Skeletal muscle tissue (tissue), 4 donors: ENCODE results near the gene UMPS. TPM values are rescaled to one million over a fixed set of nuclear protein-coding genes. Genes with fewer than 3 reads are reported as not detected.

Experiments
- H3K27ac ChIP-seq: one replicate; pipeline ENCODE4 v1.7.0; 2013; ENCODE audit warnings: mild to moderate bottlenecking, low read depth, low read length, inconsistent platforms
- H3K27me3 ChIP-seq, 3 donors: one replicate each; pipeline ENCODE4 v1.7.0; 2013; ENCODE audit warnings: low read length in 3 of 3; ENCODE audit not compliant: control insufficient read depth in 3 of 3, insufficient read depth in 3 of 3
- H3K36me3 ChIP-seq, 3 donors: one replicate each; pipeline ENCODE4 v1.7.0; 2013; ENCODE audit warnings: low read length in 3 of 3; ENCODE audit not compliant: control insufficient read depth in 3 of 3, insufficient read depth in 3 of 3
- H3K4me1 ChIP-seq, 3 donors: one replicate each; pipeline ENCODE4 v1.7.0; 2013; ENCODE audit warnings: low read length in 3 of 3, mild to moderate bottlenecking in 3 of 3; ENCODE audit not compliant: control insufficient read depth in 3 of 3, insufficient read depth in 3 of 3
- H3K4me3 ChIP-seq, 3 donors: one replicate each; pipeline ENCODE4 v1.7.0; 2013; ENCODE audit warnings: low read length in 3 of 3
- H3K9ac ChIP-seq, 3 donors: one replicate each; pipeline ENCODE4 v1.7.0; 2013; ENCODE audit warnings: low read length in 3 of 3, mild to moderate bottlenecking in 3 of 3, moderate library complexity in 2 of 3, low read depth in 1 of 3
- H3K9me3 ChIP-seq, 3 donors: one replicate each; pipeline ENCODE4 v1.7.0; 2013; ENCODE audit warnings: low read length in 3 of 3; ENCODE audit not compliant: control insufficient read depth in 3 of 3
- total RNA-seq: library from RNA; depleted of rRNA; stranded (reverse); fragments of >200 nt; gene quantifications from one replicate; pipeline ENCODE4 v1.2.3, GENCODE V29; 2014
- donor health status: Osteomylitis.

The UMPS gene
- total RNA-seq: 28.2 TPM

DNA sequence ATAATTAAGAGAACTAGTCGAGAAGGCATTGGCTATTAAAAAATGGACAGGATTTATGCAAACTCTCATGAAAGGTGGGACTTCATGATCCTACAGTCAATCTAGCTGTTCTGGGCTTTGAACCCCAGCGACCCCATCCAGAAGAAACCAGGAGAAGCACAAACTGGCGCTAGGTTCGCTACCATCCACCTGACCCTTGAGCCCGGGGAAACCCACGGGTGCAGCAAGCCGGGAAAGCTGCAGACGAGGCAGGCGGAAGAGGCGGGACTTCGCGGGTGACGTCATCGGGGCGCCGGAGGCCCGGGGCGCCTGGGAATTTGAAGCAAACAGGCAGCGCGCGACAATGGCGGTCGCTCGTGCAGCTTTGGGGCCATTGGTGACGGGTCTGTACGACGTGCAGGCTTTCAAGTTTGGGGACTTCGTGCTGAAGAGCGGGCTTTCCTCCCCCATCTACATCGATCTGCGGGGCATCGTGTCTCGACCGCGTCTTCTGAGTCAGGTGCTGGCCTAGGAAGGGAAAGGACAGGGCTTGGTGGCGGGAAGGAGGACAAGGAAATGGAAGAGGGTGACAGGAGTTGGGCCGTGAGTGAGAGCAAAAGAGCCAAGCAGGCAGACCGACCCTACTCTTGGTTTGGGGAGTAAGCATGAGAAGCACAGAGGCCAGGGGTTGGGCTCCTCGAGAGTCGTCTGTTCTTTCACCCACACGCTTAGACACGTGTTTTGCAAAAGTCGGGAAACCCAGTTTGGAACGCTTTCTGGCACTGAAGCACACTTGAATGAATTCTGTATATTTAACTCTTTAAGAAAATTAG is at the start of gene UMPS:
Gene UMPS, plus strand, starts transcription at position 324 of the 812 bp plus-strand sequence. Its CDS starts 20 bp downstream, at position 344.
- Histone ChIP-seq H3K4me3 (peak within 1 kb of the TSS; percentile 95 to 100 (median 99)), H3K27ac (peak within 1 kb of the TSS; percentile 19), H3K36me3 (peaks cover 0 to 3% (median 3%) of the 10 kb centered on the region in 3 donors), H3K9me3 (no peaks in the 10 kb centered on the region), H3K9ac (peak within 1 kb of the TSS; percentile 87 to 99 (median 97)), H3K4me1 (peaks cover 11 to 19% (median 13%) of the 10 kb centered on the region in 3 donors), H3K27me3 (peaks cover 0 to 3% (median 0%) of the 10 kb centered on the region in 3 donors)

- Histone ChIP-seq H3K9me3 (no peaks in the 10 kb centered on the region), H3K4me1 (peaks cover 0 to 7% (median 4%) of the 10 kb centered on the region in 3 donors), H3K9ac (no peak overlapping the region), H3K27me3 (no peaks in the 10 kb centered on the region), H3K27ac (no peak overlapping the region), H3K4me3 (no peak overlapping the region), H3K36me3 (peaks cover 16 to 22% (median 18%) of the 10 kb centered on the region in 3 donors)
Observed at GRCh38 chr3:124680521-124680920, 49.7 kb upstream of the UMPS start.

DNA sequence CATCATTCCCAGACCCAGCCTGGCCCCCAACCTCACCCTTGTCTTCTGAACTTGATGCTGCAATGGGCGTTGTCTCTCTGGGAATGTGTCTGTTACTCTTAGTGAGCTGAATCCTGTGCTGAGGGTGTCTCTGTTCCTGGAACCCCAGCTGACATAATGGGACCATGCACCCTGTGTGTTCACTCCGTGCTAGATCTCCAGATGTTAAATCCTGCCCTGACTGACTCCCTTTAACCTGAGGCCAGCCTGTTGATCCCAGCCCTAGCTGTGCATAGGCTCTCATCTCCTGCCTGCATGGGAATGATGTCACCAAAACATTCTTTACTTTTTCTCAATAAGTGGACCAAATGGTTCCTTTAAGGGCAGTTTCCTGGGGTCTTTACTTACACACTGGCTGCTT is 48.0 kb upstream of the UMPS start:
- H3K27me3 ChIP-seq: no peaks in the 10 kb centered on the region
- H3K4me1 ChIP-seq: no peaks in the 10 kb centered on the region
- no peak overlapping the region for H3K9ac ChIP-seq
- H3K4me3 ChIP-seq: no peak overlapping the region
- peaks cover 13 to 18% (median 16%) of the 10 kb centered on the region in 3 donors for H3K36me3 ChIP-seq
- H3K9me3 ChIP-seq: no peaks in the 10 kb centered on the region
- no peak overlapping the region for H3K27ac ChIP-seq

DNA sequence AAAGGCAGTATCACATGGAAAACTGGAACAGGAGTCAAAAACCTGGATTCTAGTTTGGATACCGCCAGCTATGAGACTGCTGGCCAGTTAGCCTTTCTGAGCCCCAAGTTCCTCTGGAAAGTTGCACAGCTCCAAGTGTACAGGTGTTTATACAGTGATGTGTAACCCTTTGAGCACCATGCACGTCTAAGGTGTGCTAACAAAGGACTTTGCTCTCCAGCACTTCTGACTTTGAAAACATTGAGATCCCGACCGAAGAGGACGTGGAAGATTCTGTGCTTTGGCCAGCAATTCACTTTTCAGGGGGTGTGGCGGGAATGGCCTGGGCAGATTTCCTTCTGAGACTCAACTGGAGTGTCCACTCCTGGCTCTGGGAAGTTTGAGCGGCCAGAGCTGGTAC is 45.8 kb upstream of the UMPS start:
- H3K27ac ChIP-seq: no peak overlapping the region
- H3K27me3 ChIP-seq: no peaks in the 10 kb centered on the region
- H3K9me3 ChIP-seq: no peaks in the 10 kb centered on the region
- H3K9ac ChIP-seq: no peak overlapping the region
- no peak overlapping the region for H3K4me3 ChIP-seq
- H3K36me3 ChIP-seq: peaks cover under 1 to 7% (median under 1%) of the 10 kb centered on the region in 3 donors
- peaks cover 0 to 3% (median 0%) of the 10 kb centered on the region in 3 donors for H3K4me1 ChIP-seq

DNA sequence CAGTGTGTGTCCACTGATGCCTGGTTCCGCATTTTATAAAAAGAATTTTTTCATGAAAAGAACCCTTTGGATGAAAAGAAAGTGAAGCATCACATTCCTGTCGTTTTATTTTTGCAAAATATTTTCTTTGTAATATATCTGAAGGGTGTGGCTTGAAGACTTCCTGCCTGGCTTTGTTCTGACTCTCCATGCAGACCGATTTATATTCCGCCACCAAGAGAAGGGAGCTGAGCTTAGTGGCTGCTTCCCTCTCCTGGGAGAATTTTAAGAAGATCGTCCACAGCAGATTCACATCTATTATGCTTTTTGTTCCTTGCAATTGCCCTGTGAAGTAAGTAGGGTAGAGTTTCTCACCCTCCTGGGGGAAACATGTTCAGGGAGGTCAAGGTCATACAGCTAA is 45.2 kb upstream of the UMPS start:
- Histone ChIP-seq H3K4me3 (no peak overlapping the region), H3K27ac (no peak overlapping the region)

DNA sequence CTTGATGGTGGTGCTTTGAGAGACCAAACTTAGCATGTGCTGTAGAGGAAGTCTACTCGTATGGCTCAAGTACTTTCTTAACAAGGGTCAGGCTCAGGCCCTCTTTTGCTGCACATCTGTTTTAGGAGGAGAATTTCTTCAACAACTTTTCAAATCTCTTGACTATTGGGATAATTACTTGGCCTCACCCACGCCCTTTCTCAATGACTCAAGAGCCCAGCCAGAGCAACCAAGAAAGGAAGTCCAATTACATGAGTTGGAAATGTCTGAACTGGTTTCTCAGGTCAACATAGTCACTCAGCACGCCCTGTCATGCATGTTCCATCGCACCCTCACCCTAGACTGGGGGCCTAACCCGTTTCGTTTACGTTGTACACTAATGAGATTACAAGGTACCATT is 44.8 kb upstream of the UMPS start:
- H3K27me3 ChIP-seq: no peaks in the 10 kb centered on the region
- H3K27ac ChIP-seq: no peak overlapping the region
- peaks cover 0 to 3% (median 0%) of the 10 kb centered on the region in 3 donors for H3K36me3 ChIP-seq
- no peak overlapping the region for H3K9ac ChIP-seq
- H3K9me3 ChIP-seq: no peaks in the 10 kb centered on the region
- H3K4me3 ChIP-seq: no peak overlapping the region
- H3K4me1 ChIP-seq: peaks cover 0 to 3% (median 0%) of the 10 kb centered on the region in 3 donors

More for the DNA sequence above, 45.2 kb upstream of the UMPS start:
- no peaks in the 10 kb centered on the region for H3K27me3 ChIP-seq
- H3K9me3 ChIP-seq: no peaks in the 10 kb centered on the region
- no peak overlapping the region for H3K9ac ChIP-seq
- H3K36me3 ChIP-seq: peaks cover 0 to 4% (median 0%) of the 10 kb centered on the region in 3 donors
- H3K4me1 ChIP-seq: peaks cover 0 to 3% (median 0%) of the 10 kb centered on the region in 3 donors

DNA sequence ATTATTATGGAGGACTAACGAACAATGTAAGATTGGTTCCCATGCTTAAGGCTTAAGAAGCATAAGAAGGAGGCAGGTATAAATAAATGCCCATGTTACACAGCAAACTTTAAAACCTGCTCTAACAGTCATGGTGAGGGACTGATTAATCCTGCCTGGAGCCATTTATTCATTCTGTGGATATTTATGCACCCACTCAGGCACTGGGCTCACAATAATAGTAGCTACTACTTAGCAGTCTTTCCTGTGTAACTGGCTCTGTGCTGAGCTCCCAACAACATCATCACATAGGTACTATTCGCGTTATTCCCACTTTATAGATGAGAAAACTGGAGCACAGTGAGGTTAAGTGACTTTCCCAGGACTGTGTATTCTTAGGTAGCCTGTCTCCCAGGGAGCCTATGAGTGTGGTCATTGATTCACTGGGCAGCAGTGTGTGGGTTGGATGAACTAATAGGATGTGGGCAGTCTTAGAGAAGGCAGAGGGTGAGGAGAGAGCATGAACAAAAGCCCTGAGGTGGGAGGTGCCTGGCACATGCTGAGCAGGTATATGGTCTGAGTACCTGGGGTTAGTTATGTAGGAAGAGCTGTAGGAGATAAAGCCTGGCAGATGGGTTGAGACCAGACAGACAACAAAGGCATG is 44.1 kb upstream of the UMPS start:
- Histone ChIP-seq H3K4me3 (no peak overlapping the region), H3K36me3 (peaks cover 0 to 3% (median 0%) of the 10 kb centered on the region in 3 donors), H3K4me1 (peaks cover 0 to 3% (median 0%) of the 10 kb centered on the region in 3 donors), H3K27me3 (no peaks in the 10 kb centered on the region), H3K9ac (no peak overlapping the region), H3K27ac (no peak overlapping the region), H3K9me3 (no peaks in the 10 kb centered on the region)

- H3K4me3 ChIP-seq: no peak overlapping the region
- no peaks in the 10 kb centered on the region for H3K36me3 ChIP-seq
- no peaks in the 10 kb centered on the region for H3K9me3 ChIP-seq
- H3K4me1 ChIP-seq: peaks cover 0 to 3% (median 0%) of the 10 kb centered on the region in 3 donors
- H3K27me3 ChIP-seq: peaks cover 0 to 2% (median 0%) of the 10 kb centered on the region in 3 donors
- no peak overlapping the region for H3K9ac ChIP-seq
- H3K27ac ChIP-seq: no peak overlapping the region
Observed at GRCh38 chr3:124688581-124689454, 41.4 kb upstream of the UMPS start.

DNA sequence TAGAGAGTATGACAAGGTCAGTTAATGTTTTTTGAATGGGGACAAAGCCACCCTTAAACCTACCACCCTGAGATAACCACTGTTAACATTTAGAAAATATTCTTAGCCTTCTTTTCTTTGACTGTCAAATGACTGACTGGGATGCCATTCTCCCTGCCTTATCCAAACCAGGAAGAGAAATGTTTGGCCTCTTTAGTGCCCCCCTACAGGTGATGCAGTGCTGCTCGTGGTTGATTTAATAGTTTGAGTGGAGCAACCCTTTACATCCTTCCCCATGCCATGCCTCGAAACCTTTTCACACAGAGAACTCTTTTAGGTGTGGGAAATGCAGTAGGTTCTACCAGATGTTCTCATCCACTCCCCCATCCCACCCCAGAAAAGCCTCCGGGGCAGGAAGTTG is 38.7 kb upstream of the UMPS start:
- Histone ChIP-seq H3K4me3 (no peak overlapping the region), H3K4me1 (peaks cover 0 to 3% (median 0%) of the 10 kb centered on the region in 3 donors), H3K27ac (no peak overlapping the region), H3K9ac (no peak overlapping the region), H3K27me3 (peaks cover 0 to 2% (median 0%) of the 10 kb centered on the region in 3 donors), H3K36me3 (no peaks in the 10 kb centered on the region), H3K9me3 (no peaks in the 10 kb centered on the region)
